B cell (primary cell): Measurements from ENCODE around the gene RGS6. TPM values are rescaled to one million over a fixed set of nuclear protein-coding genes. Genes with fewer than 3 reads are reported as not detected.

Source experiments
- ATAC-seq: fragments of 200-7000 bp; cut with Tn5 transposase; one replicate; pipeline ENCODE4 v1.10.0; 2021; ENCODE audit warnings: low read depth, mild to moderate bottlenecking, moderate number of reproducible peaks, moderate library complexity
- CTCF ChIA-PET: fragments of 350-600 bp; sonication (Branson Sonifier 250); formaldehyde crosslinking; loops from one replicate; lab custom pipeline; 2021; ENCODE audit warnings: antibody characterized with exemption, inconsistent platforms; lab: Charles Lee
- POLR2A ChIA-PET: fragments of 350-600 bp; sonication (Branson Sonifier 250); formaldehyde crosslinking; loops from one replicate; lab custom pipeline; 2021; ENCODE audit warnings: antibody characterized with exemption; lab: Charles Lee
- DNase-seq: peaks from one replicate; pipeline ENCODE4 v3.0.0; 2013
- H2AFZ ChIP-seq: 2 replicates; pipeline ENCODE4 v1.6.1; 2012; ENCODE audit warnings: mild to moderate bottlenecking, low read depth, low read length; ENCODE audit not compliant: insufficient read depth, poor library complexity, severe bottlenecking
- H3K27ac ChIP-seq, 2 donors: 1 replicate in 1 of 2; 2 replicates in 1 of 2; pipeline ENCODE4 v1.5.1; 2012 to 2013; ENCODE audit warnings: low read length in 2 of 2, mild to moderate bottlenecking in 2 of 2, moderate library complexity in 1 of 2
- H3K27me3 ChIP-seq, 4 experiments: fragments of 200-600 bp in 1 of 4; sonication (generic) in 1 of 4; replicated peaks in 1 of 4; 1 replicate in 2 of 4; 2 replicates in 2 of 4; pipeline versions ENCODE4 v1.6.1 to v1.7.0; 2013 to 2016; ENCODE audit warnings: low read length in 3 of 4, mild to moderate bottlenecking in 2 of 4, mixed read lengths in 1 of 4, moderate library complexity in 1 of 4; ENCODE audit not compliant: insufficient read depth in 4 of 4, control insufficient read depth in 3 of 4; ENCODE audit errors: control extremely low read depth in 1 of 4
- H3K36me3 ChIP-seq, 2 experiments: replicated peaks in 1 of 2; 1 replicate in 1 of 2; 2 replicates in 1 of 2; pipeline versions ENCODE4 v1.6.1 to v1.7.1; 2013; ENCODE audit warnings: low read length in 1 of 2; ENCODE audit not compliant: insufficient read depth in 2 of 2, control insufficient read depth in 1 of 2; ENCODE audit errors: control extremely low read depth in 1 of 2, extremely low read depth in 1 of 2
- H3K4me1 ChIP-seq, 2 donors: fragments of 200-600 bp in 1 of 2; sonication (generic) in 1 of 2; 1 replicate in 1 of 2; 2 replicates in 1 of 2; pipeline versions ENCODE4 v1.5.1 to v1.6.1; 2013 to 2017; ENCODE audit warnings: low read length in 2 of 2; ENCODE audit not compliant: control insufficient read depth in 2 of 2, insufficient read depth in 2 of 2
- H3K4me2 ChIP-seq: replicated peaks from 2 replicates; pipeline ENCODE3; 2012; ENCODE audit warnings: mild to moderate bottlenecking, low read depth, low read length; ENCODE audit not compliant: poor library complexity, severe bottlenecking
- H3K4me3 ChIP-seq, 5 experiments: fragments of 200-600 bp in 1 of 5; sonication (generic) in 1 of 5; 1 replicate in 3 of 5; 2 replicates in 2 of 5; pipeline versions ENCODE4 v1.5.1 to v1.7.0; 2011 to 2016; ENCODE audit warnings: low read length in 4 of 5, mild to moderate bottlenecking in 4 of 5, low read depth in 2 of 5, control low read depth in 1 of 5, moderate library complexity in 1 of 5; ENCODE audit not compliant: insufficient read depth in 1 of 5; ENCODE audit errors: control extremely low read depth in 1 of 5, extremely low read depth in 1 of 5
- H3K79me2 ChIP-seq: fragments of 200-600 bp; sonication (generic); one replicate; pipeline ENCODE4 v1.6.0; 2016; ENCODE audit warnings: low read length; ENCODE audit not compliant: control insufficient read depth, insufficient read depth
- H3K9ac ChIP-seq: fragments of 200-600 bp; sonication (generic); 2 replicates; pipeline ENCODE4 v1.6.1; 2017; ENCODE audit warnings: mild to moderate bottlenecking, low read length, moderate library complexity
- H3K9me3 ChIP-seq, 3 donors: one replicate each; pipeline versions ENCODE4 v1.6.1 to v1.7.1; 2013; ENCODE audit warnings: low read length in 2 of 3; ENCODE audit not compliant: control insufficient read depth in 2 of 3, insufficient read depth in 1 of 3; ENCODE audit errors: control extremely low read depth in 1 of 3
- H4K20me1 ChIP-seq: 2 replicates; pipeline ENCODE4 v1.6.0; 2012; ENCODE audit warnings: mild to moderate bottlenecking, low read length; ENCODE audit not compliant: insufficient read depth, control insufficient read depth, poor library complexity, severe bottlenecking
- H3K27ac Mint-ChIP-seq: one replicate; pipeline ENCODE4 v1.8.0; 2021; ENCODE audit warnings: mixed read lengths
- H3K27me3 Mint-ChIP-seq: one replicate; pipeline ENCODE4 v1.8.0; 2021; ENCODE audit warnings: mixed read lengths
- H3K4me1 Mint-ChIP-seq: one replicate; pipeline ENCODE4 v1.8.0; 2021; ENCODE audit warnings: mixed read lengths
- H3K4me3 Mint-ChIP-seq: one replicate; pipeline ENCODE4 v1.8.0; 2021; ENCODE audit warnings: mixed read lengths
- H3K9me3 Mint-ChIP-seq: one replicate; pipeline ENCODE4 v1.8.0; 2022; ENCODE audit warnings: mixed read lengths; ENCODE audit not compliant: insufficient read depth
- CTCF ChIP-seq: fragments of 200-600 bp; IDR thresholded peaks from one replicate; pipeline ENCODE4 v1.8.0; 2022; ENCODE audit warnings: antibody characterized with exemption, mild to moderate bottlenecking
- EZH2 ChIP-seq: IDR thresholded peaks from 2 replicates; pipeline ENCODE4 v1.6.1; 2012; ENCODE audit warnings: borderline replicate concordance, low read depth, mild to moderate bottlenecking, moderate library complexity, low read length; ENCODE audit not compliant: insufficient read depth, poor library complexity, severe bottlenecking
- WGBS: methylation state at CpG from one replicate; pipeline ENCODE4 v1.1.5; 2013; ENCODE audit warnings: missing lambda C conversion rate; ENCODE audit not compliant: insufficient coverage; 5-methylcytosine and 5-hydroxymethylcytosine counted together
- intact Hi-C: fragments of 100-400 bp; cut with micrococcal nuclease; formaldehyde crosslinking; loops from one replicate; pipeline ENCODE4 v1.10.0; 2022
- polyA plus RNA-seq: library from polyadenylated mRNA; depleted of rRNA; stranded (reverse); fragments of >200 nt; gene quantifications from 2 replicates; pipeline ENCODE4 v1.2.3, GENCODE V29; 2012
- total RNA-seq, 2 donors: library from RNA; stranded (reverse); fragments of 120-200 nt in 1 of 2; gene quantifications; 1 replicate in 1 of 2; 2 replicates in 1 of 2; pipeline versions ENCODE4 v1.2.3 to v1.2.4, GENCODE V29; 2013 to 2022

The RGS6 gene
- total and polyA plus RNA-seq, 2 donors (not counting 1 experiment from before 2014, with no cell fraction given), result 0.07 TPM; not detected in 1

GRCh38 chr14:72612041-72612440, 679.8 kb downstream of the RGS6 start:
- intact Hi-C loops, result no loop called here
- no peaks in the 10 kb centered on the region for H3K27me3 Mint-ChIP-seq

GRCh38 chr14:72613231-72613974, 681.2 kb downstream of the RGS6 start:
- no peak for DNase-seq
- H3K4me3 Mint-ChIP-seq, result no peak overlapping the region

More at GRCh38 chr14:72612041-72612440, 679.8 kb downstream of the RGS6 start:
- CTCF ChIA-PET, result no interaction called here
- Histone ChIP-seq H3K36me3 (no peaks in the 10 kb centered on the region), H4K20me1 (no peaks in the 10 kb centered on the region), H3K4me3 (no peak overlapping the region), H3K4me1 (peaks cover 3 to 17% of the 10 kb centered on the region in 2 donors), H3K27ac (no peak overlapping the region), H3K4me2 (no peak overlapping the region), H3K9ac (no peak overlapping the region), H3K9me3 (peaks cover 0 to 5% (median 0%) of the 10 kb centered on the region in 3 donors), H2AFZ (no peak overlapping the region), H3K79me2 (no peaks in the 10 kb centered on the region), H3K27me3 (peaks cover 0 to 4% (median 1%) of the 10 kb centered on the region in 4 experiments)
- POLR2A ChIA-PET, result no interaction called here
- WGBS, result 98% methylated on average over 4 of the region's 4 CpGs
- no peak overlapping the region for H3K4me3 Mint-ChIP-seq
- no peak overlapping the region for H3K27ac Mint-ChIP-seq
- H3K9me3 Mint-ChIP-seq, result no peaks in the 10 kb centered on the region
- no peak for TF ChIP-seq EZH2
- peaks cover 4% of the 10 kb centered on the region for H3K4me1 Mint-ChIP-seq
- ATAC-seq, result no peak
- DNase-seq, result no peak

More at GRCh38 chr14:72613231-72613974, 681.2 kb downstream of the RGS6 start:
- Histone ChIP-seq H2AFZ (no peak overlapping the region), H3K27me3 (peaks cover 0 to 4% (median 1%) of the 10 kb centered on the region in 4 experiments), H3K9me3 (peaks cover 0 to 5% (median 0%) of the 10 kb centered on the region in 3 donors), H3K27ac (no peak overlapping the region), H3K9ac (no peak overlapping the region), H3K4me2 (no peak overlapping the region), H3K4me1 (peaks cover 3 to 17% of the 10 kb centered on the region in 2 donors), H3K79me2 (no peaks in the 10 kb centered on the region), H3K36me3 (no peaks in the 10 kb centered on the region), H4K20me1 (no peaks in the 10 kb centered on the region), H3K4me3 (no peak overlapping the region)
- no peak overlapping the region for H3K27ac Mint-ChIP-seq
- no peak for ATAC-seq
- ChIA-PET POLR2A (no interaction called here), CTCF (no interaction called here)
- intact Hi-C loops, result no loop called here
- TF ChIP-seq EZH2, result no peak
- TF ChIP-seq CTCF, result no peak
- H3K9me3 Mint-ChIP-seq, result no peaks in the 10 kb centered on the region
- H3K27me3 Mint-ChIP-seq, result no peaks in the 10 kb centered on the region
- WGBS, result 45% methylated on average over 12 of the region's 13 CpGs
- H3K4me1 Mint-ChIP-seq, result peaks cover 4% of the 10 kb centered on the region
